ENCODE data around the gene CLP1. TPM values are rescaled to one million over a fixed set of nuclear protein-coding genes. Genes with fewer than 3 reads are reported as not detected.

Gene CLP1
- 26.7 TPM for polyA plus RNA-seq (2013, experiment 1 of 4)
- 21.1 TPM for polyA plus RNA-seq (2013, experiment 2 of 4)
- polyA plus RNA-seq (2013, experiment 3 of 4): 19.2 TPM
- 19.0 TPM for polyA plus RNA-seq (2013, experiment 4 of 4)

DNA sequence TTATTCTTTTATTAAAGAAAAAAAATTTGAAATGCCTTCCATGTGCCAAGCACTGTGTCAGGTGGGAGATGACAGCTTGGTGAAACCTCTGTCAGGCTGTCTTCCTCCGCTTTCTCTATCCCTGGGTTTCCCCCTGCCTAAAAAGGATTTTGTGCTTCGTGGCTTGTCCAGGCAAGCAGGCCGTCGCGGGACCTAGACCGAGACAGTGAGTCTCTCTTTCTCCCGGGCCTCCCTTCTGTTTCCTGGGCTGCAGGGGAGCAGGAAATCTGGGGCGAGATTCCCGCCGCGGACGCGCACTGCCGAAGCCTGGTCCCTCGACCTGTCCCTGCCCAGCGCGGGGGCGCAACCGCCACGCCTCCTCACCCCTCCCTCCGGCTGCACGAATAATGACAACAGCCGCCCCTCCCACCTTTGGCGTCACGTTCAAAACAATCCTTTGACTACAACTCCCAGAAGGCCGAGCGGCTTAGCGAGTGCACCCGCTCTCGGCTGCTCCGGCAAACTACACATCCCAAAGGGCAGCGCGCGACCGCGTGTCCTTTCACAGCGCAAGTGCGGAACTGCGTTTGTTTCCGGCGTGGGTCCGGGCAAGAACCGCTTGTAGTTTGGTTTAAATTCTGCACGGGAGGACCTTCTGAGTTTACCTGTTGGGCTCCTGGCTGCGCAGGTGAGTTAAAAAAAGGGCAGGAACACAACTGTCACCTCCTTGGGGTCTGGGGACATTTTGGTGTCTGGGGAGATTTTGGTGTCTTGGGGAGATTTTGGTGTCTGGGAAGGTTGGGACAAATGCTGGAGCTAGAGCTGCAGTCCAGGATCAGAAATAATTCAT is at the start of gene CLP1:
Gene CLP1, plus strand, starts transcription at position 569 of the 829 bp plus-strand sequence. CDS start 1,715 bp downstream, outside the sequence.
- Histone ChIP-seq H3K9me3 (ENCODE audit: control insufficient read depth, low read length) (no peaks in the 10 kb centered on the region), H3K27me3 (ENCODE audit: control insufficient read depth, insufficient read depth, low read length, poor library complexity, severe bottlenecking) (peaks cover 5% of the 10 kb centered on the region), H3K4me3 (ENCODE audit: insufficient read depth, low read depth, low read length) (peak within 1 kb of the TSS; percentile 64), H3K4me1 (ENCODE audit: control insufficient read depth, insufficient read depth, low read length) (no peaks in the 10 kb centered on the region), H3K27ac (ENCODE audit: insufficient read depth, low read depth, low read length, poor library complexity, severe bottlenecking) (no peak within 1 kb of the TSS), H3K36me3 (ENCODE audit: control insufficient read depth, insufficient read depth, low read length) (peaks cover 13% of the 10 kb centered on the region)
- 1% methylated on average over 45 of the region's 45 CpGs for WGBS, 2 experiments

DNA sequence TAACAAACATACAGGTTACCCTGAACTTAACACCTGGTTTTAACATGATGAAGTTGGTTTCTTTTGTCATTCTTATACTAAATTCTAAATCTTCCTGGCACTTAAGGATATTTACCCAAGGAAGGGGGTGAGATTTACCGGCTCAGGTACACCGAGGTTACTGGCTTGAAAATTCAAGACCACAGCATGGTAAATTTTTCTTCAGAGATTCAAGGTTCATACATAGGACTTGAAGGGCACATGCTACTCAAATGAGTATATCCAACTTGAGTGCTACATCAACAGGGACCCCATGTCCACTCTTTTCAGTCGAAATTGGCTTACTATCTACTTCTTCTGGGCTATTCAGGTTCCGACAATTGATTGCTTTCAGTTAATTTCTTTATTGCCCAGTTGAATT is 47.4 kb upstream of the CLP1 start:
- Histone ChIP-seq H3K36me3 (ENCODE audit: control insufficient read depth, insufficient read depth, low read length) (peaks cover 33% of the 10 kb centered on the region), H3K4me1 (ENCODE audit: control insufficient read depth, insufficient read depth, low read length) (no peaks in the 10 kb centered on the region), H3K4me3 (ENCODE audit: insufficient read depth, low read depth, low read length) (no peak overlapping the region), H3K27me3 (ENCODE audit: control insufficient read depth, insufficient read depth, low read length, poor library complexity, severe bottlenecking) (no peaks in the 10 kb centered on the region), H3K27ac (ENCODE audit: insufficient read depth, low read depth, low read length, poor library complexity, severe bottlenecking) (no peak overlapping the region), H3K9me3 (ENCODE audit: control insufficient read depth, low read length) (no peaks in the 10 kb centered on the region)
- WGBS, 2 experiments: 94% methylated on average over 4 of the region's 4 CpGs

DNA sequence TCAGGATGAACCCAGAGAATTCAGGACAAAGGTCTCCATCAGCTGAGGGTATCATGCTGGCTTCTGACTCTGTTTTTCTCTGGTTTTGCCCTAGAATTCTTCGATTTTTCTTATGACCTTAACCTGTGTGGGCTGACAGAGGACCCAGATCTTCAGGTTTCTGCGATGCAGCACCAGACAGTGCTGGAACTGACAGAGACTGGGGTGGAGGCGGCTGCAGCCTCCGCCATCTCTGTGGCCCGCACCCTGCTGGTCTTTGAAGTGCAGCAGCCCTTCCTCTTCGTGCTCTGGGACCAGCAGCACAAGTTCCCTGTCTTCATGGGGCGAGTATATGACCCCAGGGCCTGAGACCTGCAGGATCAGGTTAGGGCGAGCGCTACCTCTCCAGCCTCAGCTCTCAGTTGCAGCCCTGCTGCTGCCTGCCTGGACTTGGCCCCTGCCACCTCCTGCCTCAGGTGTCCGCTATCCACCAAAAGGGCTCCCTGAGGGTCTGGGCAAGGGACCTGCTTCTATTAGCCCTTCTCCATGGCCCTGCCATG is 43.3 kb upstream of the CLP1 start:
- WGBS, 2 experiments: 81 to 83% methylated on average over 10 of the region's 10 CpGs
- Histone ChIP-seq H3K4me3 (ENCODE audit: insufficient read depth, low read depth, low read length) (no peak overlapping the region), H3K36me3 (ENCODE audit: control insufficient read depth, insufficient read depth, low read length) (peaks cover 22% of the 10 kb centered on the region), H3K4me1 (ENCODE audit: control insufficient read depth, insufficient read depth, low read length) (no peaks in the 10 kb centered on the region), H3K27ac (ENCODE audit: insufficient read depth, low read depth, low read length, poor library complexity, severe bottlenecking) (no peak overlapping the region), H3K9me3 (ENCODE audit: control insufficient read depth, low read length) (no peaks in the 10 kb centered on the region), H3K27me3 (ENCODE audit: control insufficient read depth, insufficient read depth, low read length, poor library complexity, severe bottlenecking) (no peaks in the 10 kb centered on the region)

DNA sequence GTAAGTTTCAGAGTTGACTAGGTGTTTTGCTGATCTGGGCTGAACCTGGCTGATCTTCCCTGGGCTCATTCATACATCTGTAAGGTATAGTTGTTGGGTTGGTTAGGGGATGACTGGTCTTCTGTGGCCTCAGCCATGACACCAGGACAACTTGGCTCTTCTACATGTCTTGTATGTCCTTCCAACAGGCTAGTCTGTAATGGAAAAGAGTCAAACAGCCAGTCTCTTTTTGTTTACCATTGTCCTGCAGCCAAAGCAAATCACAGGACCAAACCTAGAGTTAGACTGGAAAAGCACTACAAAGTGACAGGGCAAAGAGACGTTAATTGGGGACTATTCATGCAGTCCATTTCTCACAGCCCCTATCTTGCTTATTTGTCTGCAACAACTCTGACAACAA is 42.3 kb upstream of the CLP1 start:
- peaks cover 22% of the 10 kb centered on the region for H3K36me3 ChIP-seq (ENCODE audit: control insufficient read depth, insufficient read depth, low read length)
- no peaks in the 10 kb centered on the region for H3K27me3 ChIP-seq (ENCODE audit: control insufficient read depth, insufficient read depth, low read length, poor library complexity, severe bottlenecking)
- H3K4me1 ChIP-seq (ENCODE audit: control insufficient read depth, insufficient read depth, low read length): no peaks in the 10 kb centered on the region
- H3K9me3 ChIP-seq (ENCODE audit: control insufficient read depth, low read length): peaks cover 2% of the 10 kb centered on the region
- WGBS, 2 experiments: 93 to 100% methylated on average over 1 of the region's 1 CpG
- no peak overlapping the region for H3K27ac ChIP-seq (ENCODE audit: insufficient read depth, low read depth, low read length, poor library complexity, severe bottlenecking)
- no peak overlapping the region for H3K4me3 ChIP-seq (ENCODE audit: insufficient read depth, low read depth, low read length)

DNA sequence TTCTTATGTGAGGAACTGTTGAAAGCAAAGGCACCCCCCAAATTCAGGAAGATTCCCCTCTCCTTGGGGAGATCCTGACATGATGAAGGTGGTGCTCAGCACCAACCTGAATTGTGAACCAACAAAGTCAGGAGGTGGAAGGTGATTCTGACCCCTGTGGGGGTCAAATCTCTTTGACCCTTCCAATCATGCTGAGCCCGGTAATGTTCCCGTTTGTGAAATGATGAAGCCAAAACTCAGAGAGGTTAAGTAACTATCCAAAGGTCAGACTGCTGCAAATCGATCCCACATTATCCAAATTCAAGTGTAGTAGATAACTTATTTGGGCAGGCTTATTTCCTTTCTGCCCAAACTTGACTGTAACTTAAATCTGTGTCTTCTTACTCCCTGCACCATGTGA is 41.0 kb upstream of the CLP1 start:
- Histone ChIP-seq H3K4me1 (ENCODE audit: control insufficient read depth, insufficient read depth, low read length) (no peaks in the 10 kb centered on the region), H3K27me3 (ENCODE audit: control insufficient read depth, insufficient read depth, low read length, poor library complexity, severe bottlenecking) (no peaks in the 10 kb centered on the region), H3K4me3 (ENCODE audit: insufficient read depth, low read depth, low read length) (no peak overlapping the region), H3K27ac (ENCODE audit: insufficient read depth, low read depth, low read length, poor library complexity, severe bottlenecking) (no peak overlapping the region), H3K36me3 (ENCODE audit: control insufficient read depth, insufficient read depth, low read length) (peaks cover 17% of the 10 kb centered on the region), H3K9me3 (ENCODE audit: control insufficient read depth, low read length) (peaks cover 2% of the 10 kb centered on the region)
- WGBS, 2 experiments: 90 to 96% methylated on average over 3 of the region's 3 CpGs

DNA sequence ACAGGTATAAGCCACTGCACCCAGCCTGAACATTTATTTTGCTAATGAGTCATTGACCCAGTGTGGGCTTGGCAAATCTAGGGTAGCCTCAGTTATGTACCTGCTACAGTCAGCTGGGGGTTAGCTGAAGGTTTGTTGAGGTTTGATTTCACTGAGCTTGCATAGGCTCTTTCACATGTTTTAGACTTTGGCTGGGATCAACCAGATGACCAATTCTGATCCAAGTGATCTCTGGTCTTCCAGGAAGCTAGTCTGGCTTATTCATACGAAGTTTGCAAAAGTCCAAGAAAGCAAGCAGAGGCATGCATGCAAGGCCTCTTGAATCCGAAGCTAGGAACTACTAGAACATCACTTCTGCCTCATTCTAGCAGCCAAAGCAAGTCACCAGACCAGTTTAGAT is 39.1 kb upstream of the CLP1 start:
- Histone ChIP-seq H3K4me1 (ENCODE audit: control insufficient read depth, insufficient read depth, low read length) (no peaks in the 10 kb centered on the region), H3K9me3 (ENCODE audit: control insufficient read depth, low read length) (peaks cover 2% of the 10 kb centered on the region), H3K36me3 (ENCODE audit: control insufficient read depth, insufficient read depth, low read length) (peaks cover 10% of the 10 kb centered on the region), H3K27me3 (ENCODE audit: control insufficient read depth, insufficient read depth, low read length, poor library complexity, severe bottlenecking) (no peaks in the 10 kb centered on the region), H3K4me3 (ENCODE audit: insufficient read depth, low read depth, low read length) (no peak overlapping the region), H3K27ac (ENCODE audit: insufficient read depth, low read depth, low read length, poor library complexity, severe bottlenecking) (no peak overlapping the region)
- 89 to 95% methylated on average over 2 of the region's 2 CpGs for WGBS, 2 experiments

DNA sequence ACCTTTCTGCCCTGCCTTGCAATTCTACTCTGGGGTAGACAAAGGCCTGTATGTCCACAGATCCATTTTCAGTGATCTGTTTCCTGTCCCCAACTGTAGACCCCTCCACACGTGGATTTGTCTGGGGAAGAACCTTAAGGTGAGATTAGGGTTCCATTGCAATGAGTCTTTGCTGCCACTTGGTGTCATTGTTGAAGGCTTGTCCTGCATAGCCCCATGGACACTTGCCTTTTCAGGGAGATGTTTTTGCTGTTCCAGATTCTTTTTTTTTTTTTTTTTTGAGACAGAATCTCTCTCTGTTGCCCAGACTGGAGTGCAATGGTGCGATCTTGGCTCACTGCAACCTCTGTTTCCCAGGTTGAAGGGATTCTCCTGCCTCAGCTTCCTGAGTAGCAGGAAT is 38.2 kb upstream of the CLP1 start:
- H3K9me3 ChIP-seq (ENCODE audit: control insufficient read depth, low read length): peaks cover 2% of the 10 kb centered on the region
- H3K4me3 ChIP-seq (ENCODE audit: insufficient read depth, low read depth, low read length): no peak overlapping the region
- no peak overlapping the region for H3K27ac ChIP-seq (ENCODE audit: insufficient read depth, low read depth, low read length, poor library complexity, severe bottlenecking)
- WGBS, 2 experiments: 87 to 95% methylated on average over 2 of the region's 2 CpGs
- no peaks in the 10 kb centered on the region for H3K4me1 ChIP-seq (ENCODE audit: control insufficient read depth, insufficient read depth, low read length)
- H3K36me3 ChIP-seq (ENCODE audit: control insufficient read depth, insufficient read depth, low read length): peaks cover 5% of the 10 kb centered on the region
- H3K27me3 ChIP-seq (ENCODE audit: control insufficient read depth, insufficient read depth, low read length, poor library complexity, severe bottlenecking): no peaks in the 10 kb centered on the region

DNA sequence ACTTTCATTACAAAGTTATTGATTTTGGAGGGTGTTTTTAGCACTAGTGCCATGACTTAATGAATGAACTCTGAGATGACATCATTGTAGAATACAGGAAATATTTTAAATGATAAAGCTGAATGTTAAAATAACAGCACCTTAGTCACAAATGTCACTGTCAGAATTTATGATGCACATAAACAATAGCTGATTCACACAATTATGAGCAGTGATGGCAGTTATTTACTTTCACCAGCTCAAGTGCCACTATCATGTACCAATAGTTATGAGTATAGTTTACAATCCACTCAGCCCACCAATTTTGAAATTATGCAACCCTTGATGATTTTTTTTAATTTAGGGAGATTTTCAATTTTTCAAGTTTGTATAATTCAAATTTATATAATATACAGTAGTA is 37.1 kb upstream of the CLP1 start:
- Histone ChIP-seq H3K9me3 (ENCODE audit: control insufficient read depth, low read length) (peaks cover 2% of the 10 kb centered on the region), H3K4me1 (ENCODE audit: control insufficient read depth, insufficient read depth, low read length) (no peaks in the 10 kb centered on the region), H3K4me3 (ENCODE audit: insufficient read depth, low read depth, low read length) (no peak overlapping the region), H3K27me3 (ENCODE audit: control insufficient read depth, insufficient read depth, low read length, poor library complexity, severe bottlenecking) (no peaks in the 10 kb centered on the region), H3K36me3 (ENCODE audit: control insufficient read depth, insufficient read depth, low read length) (no peaks in the 10 kb centered on the region), H3K27ac (ENCODE audit: insufficient read depth, low read depth, low read length, poor library complexity, severe bottlenecking) (no peak overlapping the region)

DNA sequence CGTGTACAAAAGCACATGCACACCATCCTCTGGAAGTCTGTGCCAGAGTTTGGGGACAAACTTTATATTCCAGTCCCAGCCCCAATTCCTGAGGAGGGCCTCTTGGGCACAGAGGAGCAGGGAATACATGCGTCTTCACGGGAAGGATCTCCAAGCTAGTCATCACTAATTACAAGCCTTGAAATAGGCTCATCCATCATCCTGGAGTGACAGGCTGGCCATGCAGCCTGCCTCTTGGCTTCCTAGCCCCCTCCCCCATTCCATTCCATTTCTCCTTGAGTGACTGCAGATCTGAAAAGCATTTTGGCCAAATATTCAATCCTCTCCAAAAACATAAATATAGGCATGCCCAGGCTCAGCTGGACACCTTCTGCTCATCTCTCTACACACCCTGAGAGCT is 35.3 kb upstream of the CLP1 start:
- Histone ChIP-seq H3K36me3 (ENCODE audit: control insufficient read depth, insufficient read depth, low read length) (no peaks in the 10 kb centered on the region), H3K4me1 (ENCODE audit: control insufficient read depth, insufficient read depth, low read length) (no peaks in the 10 kb centered on the region), H3K27me3 (ENCODE audit: control insufficient read depth, insufficient read depth, low read length, poor library complexity, severe bottlenecking) (no peaks in the 10 kb centered on the region), H3K4me3 (ENCODE audit: insufficient read depth, low read depth, low read length) (no peak overlapping the region), H3K9me3 (ENCODE audit: control insufficient read depth, low read length) (peaks cover 2% of the 10 kb centered on the region), H3K27ac (ENCODE audit: insufficient read depth, low read depth, low read length, poor library complexity, severe bottlenecking) (peak overlapping the region; percentile 36)
- WGBS, 2 experiments: 57 to 64% methylated on average over 3 of the region's 3 CpGs

DNA sequence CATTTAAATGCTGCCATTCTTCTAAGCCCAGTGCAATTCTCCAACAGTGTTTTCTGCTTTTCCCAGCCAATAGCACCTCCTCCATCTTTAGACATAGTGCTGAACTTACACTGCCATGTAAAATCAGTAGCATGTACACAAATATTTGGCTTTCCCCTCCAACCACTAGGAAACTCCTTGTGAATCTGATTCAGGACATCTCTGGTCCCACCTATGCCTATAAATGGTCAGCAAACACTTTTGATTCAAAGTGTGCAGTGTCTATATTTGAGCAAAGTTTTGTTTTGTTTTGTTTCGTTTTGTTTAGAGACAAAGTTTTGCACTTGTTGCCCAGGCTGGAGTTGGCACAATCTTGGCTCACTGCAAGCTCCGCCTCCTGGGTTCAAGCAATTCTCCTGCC is 32.7 kb upstream of the CLP1 start:
- Histone ChIP-seq H3K27ac (ENCODE audit: insufficient read depth, low read depth, low read length, poor library complexity, severe bottlenecking) (no peak overlapping the region), H3K9me3 (ENCODE audit: control insufficient read depth, low read length) (peaks cover 1% of the 10 kb centered on the region), H3K36me3 (ENCODE audit: control insufficient read depth, insufficient read depth, low read length) (no peaks in the 10 kb centered on the region), H3K4me1 (ENCODE audit: control insufficient read depth, insufficient read depth, low read length) (no peaks in the 10 kb centered on the region), H3K27me3 (ENCODE audit: control insufficient read depth, insufficient read depth, low read length, poor library complexity, severe bottlenecking) (no peaks in the 10 kb centered on the region), H3K4me3 (ENCODE audit: insufficient read depth, low read depth, low read length) (no peak overlapping the region)
- WGBS, 2 experiments: 93 to 94% methylated on average over 2 of the region's 2 CpGs

Data from ectodermal cell (in vitro differentiated cells).